Activated CD4-positive, alpha-beta T cell treated with anti-CD3 and anti-CD28 coated beads, Interleukin-2, amount 10 ng/mL, durations not matched to agents 24 days and 14 days (primary cell): ENCODE data around the gene PSMD5. TPM values are rescaled to one million over a fixed set of nuclear protein-coding genes. Genes with fewer than 3 reads are reported as not detected.

Experiments used
- DNase-seq: peaks from one replicate; pipeline ENCODE4 v3.0.0; 2022
- H3K27ac Mint-ChIP-seq: one replicate; pipeline ENCODE4 v1.8.0; 2022; ENCODE audit warnings: mild to moderate bottlenecking, mixed read lengths
- H3K27me3 Mint-ChIP-seq: one replicate; pipeline ENCODE4 v1.8.0; 2022; ENCODE audit warnings: mixed read lengths
- H3K36me3 Mint-ChIP-seq: one replicate; pipeline ENCODE4 v1.8.0; 2022; ENCODE audit warnings: low read depth, mild to moderate bottlenecking, mixed read lengths
- H3K4me1 Mint-ChIP-seq: one replicate; pipeline ENCODE4 v1.8.0; 2021; ENCODE audit warnings: mixed read lengths
- H3K4me3 Mint-ChIP-seq: one replicate; pipeline ENCODE4 v1.8.0; 2022; ENCODE audit warnings: mild to moderate bottlenecking, moderate library complexity, mixed read lengths
- H3K9me3 Mint-ChIP-seq: one replicate; pipeline ENCODE4 v1.8.0; 2021; ENCODE audit warnings: mixed read lengths
- intact Hi-C: fragments of 100-400 bp; cut with micrococcal nuclease; formaldehyde crosslinking; loops from one replicate; pipeline ENCODE4 v1.15.1; 2023
- total RNA-seq: library from RNA; stranded (reverse); gene quantifications from 2 replicates; pipeline ENCODE4 v1.2.3, GENCODE V29; 2022

PSMD5 gene
- total RNA-seq, 1 donor from 2014 or later, result 63.7 TPM

DNA sequence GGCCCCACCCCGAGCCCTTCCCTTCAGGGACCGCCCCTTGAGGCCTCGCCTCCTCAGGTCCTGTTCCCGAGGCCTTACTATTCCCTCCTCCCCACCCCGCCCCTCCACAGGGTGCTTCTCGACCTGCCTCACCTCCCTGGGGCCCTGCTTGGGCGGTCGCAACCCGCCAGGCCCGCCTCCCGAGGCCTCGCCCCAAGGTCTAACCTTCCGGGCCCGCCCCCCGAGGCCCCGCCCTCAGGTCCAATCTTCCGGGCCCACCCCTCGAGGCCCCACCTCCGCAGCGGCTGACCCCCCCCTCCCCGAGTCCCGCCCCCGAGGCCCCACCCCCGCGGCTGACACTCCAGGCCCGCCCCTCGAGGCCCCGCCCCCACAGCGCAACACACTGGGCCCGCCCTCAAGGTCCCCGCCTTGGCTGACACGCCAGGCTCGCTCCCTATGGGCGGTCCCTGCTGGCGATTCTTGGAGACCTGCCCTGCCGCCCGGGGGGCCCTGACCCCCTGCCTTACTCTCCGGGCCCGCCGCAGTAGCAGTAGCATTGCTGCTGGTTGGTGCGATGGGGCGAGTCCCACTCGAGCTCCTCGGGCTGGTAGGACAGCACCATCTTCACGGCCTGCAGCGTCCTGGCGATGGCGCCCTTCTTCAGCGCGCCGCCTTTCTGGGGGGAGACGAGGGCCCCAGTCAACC, 26.1 kb upstream of the PSMD5 start:
- intact Hi-C loops, result loop anchor here (1.0 to 5.0 kb wide), 5 partner anchors 7 to 157 kb away; partner anchors contain the start of gene MEGF9
- H3K27me3 Mint-ChIP-seq, result no peaks in the 10 kb centered on the region
- H3K9me3 Mint-ChIP-seq, result no peaks in the 10 kb centered on the region
- H3K27ac Mint-ChIP-seq, result peak overlapping the region; percentile 95
- peak overlapping the region; percentile 90 for H3K4me3 Mint-ChIP-seq
- peak; percentile 98 for DNase-seq
- peaks cover 40% of the 10 kb centered on the region for H3K4me1 Mint-ChIP-seq
- peaks cover 66% of the 10 kb centered on the region for H3K36me3 Mint-ChIP-seq

GRCh38 chr9:120868339-120868675, 25.6 kb upstream of the PSMD5 start:
- DNase-seq, result no peak
- intact Hi-C loops, result loop anchor here (1.0 to 5.0 kb wide), 4 partner anchors 8 to 156 kb away; partner anchors contain the start of gene MEGF9
- Mint-ChIP-seq H3K27ac (peak overlapping the region; percentile 75), H3K36me3 (peaks cover 63% of the 10 kb centered on the region), H3K4me1 (peaks cover 35% of the 10 kb centered on the region), H3K9me3 (no peaks in the 10 kb centered on the region), H3K27me3 (no peaks in the 10 kb centered on the region), H3K4me3 (peak overlapping the region; percentile 76)

GRCh38 chr9:120867676-120868338, 25.1 kb upstream of the PSMD5 start:
- DNase-seq, result no peak
- Mint-ChIP-seq H3K27ac (peak overlapping the region; percentile 75), H3K9me3 (no peaks in the 10 kb centered on the region), H3K4me3 (peak overlapping the region; percentile 76), H3K4me1 (peaks cover 30% of the 10 kb centered on the region), H3K27me3 (no peaks in the 10 kb centered on the region), H3K36me3 (peaks cover 63% of the 10 kb centered on the region)
- intact Hi-C loops, result loop anchor here (1.0 to 5.0 kb wide), 4 partner anchors 8 to 156 kb away; partner anchors contain the start of gene MEGF9

DNA sequence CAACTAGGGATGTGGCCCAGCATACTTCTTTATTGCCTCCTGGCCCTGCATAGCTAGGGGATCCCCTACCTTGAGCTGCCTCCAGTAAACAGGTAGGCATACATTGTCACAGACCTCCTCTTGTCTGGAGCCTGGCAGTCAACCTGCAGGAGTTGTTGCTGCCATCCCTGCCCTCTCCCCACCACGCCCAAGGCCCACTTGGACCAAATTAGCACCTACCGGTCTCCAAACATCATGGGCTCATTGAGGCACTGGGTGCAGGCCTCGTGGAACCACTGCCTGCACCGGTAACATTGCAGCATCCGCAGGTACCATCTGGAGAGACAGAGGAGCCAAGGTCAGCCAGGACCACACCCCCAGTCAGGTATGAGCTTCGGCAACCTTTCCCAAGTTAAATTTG, 23.9 kb upstream of the PSMD5 start:
- H3K27ac Mint-ChIP-seq, result no peak overlapping the region
- intact Hi-C loops, result loop anchor here (5.0 kb wide), 1 partner anchor 154 kb away; the partner anchor contains the start of gene MEGF9
- no peaks in the 10 kb centered on the region for H3K9me3 Mint-ChIP-seq
- H3K36me3 Mint-ChIP-seq, result peaks cover 61% of the 10 kb centered on the region
- H3K27me3 Mint-ChIP-seq, result no peaks in the 10 kb centered on the region
- no peak overlapping the region for H3K4me3 Mint-ChIP-seq
- H3K4me1 Mint-ChIP-seq, result peaks cover 23% of the 10 kb centered on the region
- no peak for DNase-seq

- no peak overlapping the region for H3K4me3 Mint-ChIP-seq
- peaks cover 19% of the 10 kb centered on the region for H3K4me1 Mint-ChIP-seq
- H3K9me3 Mint-ChIP-seq, result no peaks in the 10 kb centered on the region
- peak overlapping the region; percentile 48 for H3K27ac Mint-ChIP-seq
- H3K27me3 Mint-ChIP-seq, result no peaks in the 10 kb centered on the region
- no peak for DNase-seq
- intact Hi-C loops, result loop anchor here (5.0 kb wide), 1 partner anchor 154 kb away; the partner anchor contains the start of gene MEGF9
- H3K36me3 Mint-ChIP-seq, result peaks cover 59% of the 10 kb centered on the region
Measured at GRCh38 chr9:120865809-120866208, 23.1 kb upstream of the PSMD5 start.

- no peak for DNase-seq
- Mint-ChIP-seq H3K9me3 (no peaks in the 10 kb centered on the region), H3K27me3 (no peaks in the 10 kb centered on the region), H3K36me3 (peaks cover 64% of the 10 kb centered on the region), H3K4me3 (no peak overlapping the region), H3K27ac (peak overlapping the region; percentile 11), H3K4me1 (peaks cover 19% of the 10 kb centered on the region)
- intact Hi-C loops, result loop anchor here (5.0 kb wide), 1 partner anchor 153 kb away; the partner anchor contains the start of gene MEGF9
Measured at GRCh38 chr9:120865176-120865575, 22.5 kb upstream of the PSMD5 start.

- H3K27ac Mint-ChIP-seq, result no peak overlapping the region
- no peak for DNase-seq
- peaks cover 15% of the 10 kb centered on the region for H3K4me1 Mint-ChIP-seq
- H3K36me3 Mint-ChIP-seq, result peaks cover 65% of the 10 kb centered on the region
- H3K9me3 Mint-ChIP-seq, result no peaks in the 10 kb centered on the region
- no peak overlapping the region for H3K4me3 Mint-ChIP-seq
- H3K27me3 Mint-ChIP-seq, result no peaks in the 10 kb centered on the region
- intact Hi-C loops, result loop anchor here (5.0 kb wide), 1 partner anchor 152 kb away; the partner anchor contains the start of gene MEGF9
Measured at GRCh38 chr9:120864719-120865118, 22.0 kb upstream of the PSMD5 start.

DNA sequence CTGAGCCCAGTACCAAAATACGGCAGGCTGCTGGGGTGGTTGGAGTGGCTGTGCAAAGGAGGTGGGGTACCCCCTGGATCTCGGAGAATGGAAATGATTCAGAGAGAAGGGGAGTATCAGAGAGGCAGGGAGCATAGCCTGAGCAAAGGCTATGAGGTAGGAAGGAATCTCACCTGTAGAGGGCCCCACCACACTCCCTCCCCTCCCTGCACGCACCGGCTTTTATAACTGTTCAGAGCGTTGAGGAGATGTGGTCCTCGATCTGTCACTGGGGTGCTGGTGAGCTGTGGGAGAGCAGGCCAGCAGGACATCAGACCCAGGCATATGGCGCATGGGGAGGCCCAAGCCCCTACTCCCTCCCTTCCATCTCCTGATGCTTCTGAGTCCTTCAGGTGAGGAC, 21.1 kb upstream of the PSMD5 start:
- peaks cover 67% of the 10 kb centered on the region for H3K36me3 Mint-ChIP-seq
- intact Hi-C loops, result no loop called here
- peaks cover 8% of the 10 kb centered on the region for H3K4me1 Mint-ChIP-seq
- H3K9me3 Mint-ChIP-seq, result no peaks in the 10 kb centered on the region
- H3K27me3 Mint-ChIP-seq, result no peaks in the 10 kb centered on the region
- H3K27ac Mint-ChIP-seq, result peak overlapping the region; percentile 19
- no peak overlapping the region for H3K4me3 Mint-ChIP-seq
- DNase-seq, result no peak

- no peak overlapping the region for H3K27ac Mint-ChIP-seq
- intact Hi-C loops, result no loop called here
- H3K4me3 Mint-ChIP-seq, result no peak overlapping the region
- H3K36me3 Mint-ChIP-seq, result peaks cover 71% of the 10 kb centered on the region
- no peaks in the 10 kb centered on the region for H3K27me3 Mint-ChIP-seq
- H3K9me3 Mint-ChIP-seq, result no peaks in the 10 kb centered on the region
- DNase-seq, result no peak
- peaks cover 4% of the 10 kb centered on the region for H3K4me1 Mint-ChIP-seq
Measured at GRCh38 chr9:120862452-120862851, 19.7 kb upstream of the PSMD5 start.

DNA sequence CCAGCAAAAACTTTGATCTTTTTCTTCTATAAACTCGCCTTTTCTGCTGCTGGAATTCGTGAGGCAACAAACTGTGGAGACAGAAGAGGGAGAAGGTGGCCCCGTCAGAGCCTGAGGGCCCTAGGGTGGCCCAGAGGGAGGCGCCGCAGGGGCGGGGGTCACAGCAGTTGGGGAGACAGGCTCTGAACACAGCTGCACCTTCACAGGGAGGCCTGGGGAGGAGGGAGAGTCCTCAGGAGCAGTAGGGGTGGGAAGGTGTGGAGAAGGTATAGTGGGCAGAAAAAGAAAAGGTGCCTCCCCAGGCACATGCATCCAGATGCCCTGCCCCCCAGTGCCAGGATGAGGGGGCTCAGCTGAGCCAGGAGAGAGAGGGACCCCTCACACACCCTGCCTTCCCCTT, 19.2 kb upstream of the PSMD5 start:
- Mint-ChIP-seq H3K27me3 (no peaks in the 10 kb centered on the region), H3K4me1 (peaks cover 4% of the 10 kb centered on the region), H3K27ac (no peak overlapping the region), H3K36me3 (peaks cover 68% of the 10 kb centered on the region), H3K9me3 (no peaks in the 10 kb centered on the region), H3K4me3 (no peak overlapping the region)
- no peak for DNase-seq
- intact Hi-C loops, result no loop called here

DNA sequence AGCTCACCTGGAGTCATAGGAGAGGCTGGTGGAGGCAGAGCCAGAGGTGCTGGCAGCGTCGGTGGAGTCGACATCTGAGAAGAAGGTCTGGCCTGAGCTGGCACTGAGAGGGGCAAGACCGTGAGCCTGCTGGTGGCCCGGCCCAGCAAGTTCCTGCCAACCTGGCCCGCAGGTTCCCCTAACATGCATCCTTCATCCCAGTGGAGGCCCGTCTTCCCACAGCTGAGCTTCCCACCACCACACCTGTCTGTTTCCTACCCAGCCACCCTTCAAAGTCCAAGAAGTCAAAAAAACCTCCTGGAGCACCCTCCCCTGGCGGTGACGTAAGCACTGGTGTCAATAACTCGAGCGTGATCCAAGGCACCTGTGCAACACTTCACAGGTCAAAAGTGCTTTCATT, 17.4 kb upstream of the PSMD5 start:
- no peaks in the 10 kb centered on the region for H3K9me3 Mint-ChIP-seq
- peaks cover 3% of the 10 kb centered on the region for H3K4me1 Mint-ChIP-seq
- H3K36me3 Mint-ChIP-seq, result peaks cover 65% of the 10 kb centered on the region
- no peak overlapping the region for H3K27ac Mint-ChIP-seq
- H3K27me3 Mint-ChIP-seq, result no peaks in the 10 kb centered on the region
- intact Hi-C loops, result no loop called here
- no peak overlapping the region for H3K4me3 Mint-ChIP-seq
- DNase-seq, result no peak

DNA sequence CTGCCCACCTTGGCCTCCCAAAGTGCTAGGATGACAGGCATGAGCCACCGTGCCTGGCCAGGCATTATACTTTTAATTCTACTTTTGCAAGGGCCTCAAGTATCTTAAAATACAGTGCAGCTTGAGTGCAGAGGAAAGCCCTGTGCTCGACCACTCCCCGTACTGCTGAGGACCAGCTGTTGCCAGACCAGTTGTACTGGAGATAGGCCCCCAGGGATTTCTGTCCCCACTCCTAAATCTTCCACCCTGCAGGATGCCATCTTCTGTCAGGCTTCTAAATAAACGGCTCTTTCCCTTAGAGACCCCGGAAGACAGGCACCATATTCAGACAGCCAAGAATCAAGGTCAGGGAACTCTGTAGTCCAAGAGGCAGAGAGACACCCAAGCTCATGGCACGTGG, 16.6 kb upstream of the PSMD5 start:
- DNase-seq, result no peak
- intact Hi-C loops, result no loop called here
- Mint-ChIP-seq H3K27ac (no peak overlapping the region), H3K4me1 (peaks cover 3% of the 10 kb centered on the region), H3K27me3 (no peaks in the 10 kb centered on the region), H3K9me3 (no peaks in the 10 kb centered on the region), H3K4me3 (no peak overlapping the region), H3K36me3 (peaks cover 67% of the 10 kb centered on the region)

DNA sequence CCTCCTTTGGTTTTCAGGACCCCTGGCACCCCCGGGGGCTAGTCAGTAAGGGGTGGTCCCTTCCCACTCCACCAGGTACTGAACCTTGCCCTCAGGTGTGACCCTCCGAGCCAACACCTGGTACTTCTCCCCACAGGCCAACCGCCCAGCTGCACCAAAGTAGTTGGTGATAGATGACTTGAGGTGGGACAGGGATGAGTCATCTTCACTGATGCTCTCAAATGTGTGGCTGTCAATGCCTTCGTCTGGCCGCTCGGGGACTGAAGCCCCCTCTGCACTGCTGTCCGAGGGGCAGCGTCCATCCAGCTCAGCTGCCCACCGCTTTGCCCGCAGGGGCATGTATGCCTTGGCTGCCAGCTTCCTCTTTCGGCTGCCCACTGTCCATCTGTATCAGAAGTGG, 15.2 kb upstream of the PSMD5 start:
- H3K4me1 Mint-ChIP-seq, result peaks cover 3% of the 10 kb centered on the region
- peaks cover 71% of the 10 kb centered on the region for H3K36me3 Mint-ChIP-seq
- no peak overlapping the region for H3K27ac Mint-ChIP-seq
- DNase-seq, result no peak
- intact Hi-C loops, result no loop called here
- no peaks in the 10 kb centered on the region for H3K9me3 Mint-ChIP-seq
- H3K27me3 Mint-ChIP-seq, result no peaks in the 10 kb centered on the region
- H3K4me3 Mint-ChIP-seq, result no peak overlapping the region

DNA sequence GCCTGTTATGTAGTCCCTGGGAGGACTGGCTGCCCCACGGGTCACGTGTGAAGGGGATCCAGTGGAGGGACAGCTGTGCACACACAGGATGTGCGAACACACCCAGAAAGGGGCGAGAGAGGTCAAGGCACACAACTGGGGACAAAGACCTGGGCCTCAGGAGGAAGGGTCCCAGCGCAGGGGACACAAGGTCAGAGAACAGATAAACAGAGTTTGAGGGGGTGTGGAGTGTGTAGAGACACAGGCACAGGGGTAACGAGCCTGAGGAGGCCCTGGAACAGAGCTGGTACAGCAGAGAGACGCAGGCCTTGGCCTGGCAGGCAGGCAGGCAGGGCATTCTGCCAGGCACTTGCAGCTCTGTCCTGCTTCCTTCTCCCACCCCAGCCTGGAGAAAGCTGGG, 14.8 kb upstream of the PSMD5 start:
- intact Hi-C loops, result no loop called here
- Mint-ChIP-seq H3K27me3 (no peaks in the 10 kb centered on the region), H3K9me3 (no peaks in the 10 kb centered on the region), H3K36me3 (peaks cover 72% of the 10 kb centered on the region), H3K4me3 (no peak overlapping the region), H3K27ac (no peak overlapping the region), H3K4me1 (peaks cover 6% of the 10 kb centered on the region)
- DNase-seq, result no peak
